HG03196 (cell line): ENCODE measurements around the gene EPS15.
"Not testable (repeated sequence)": the region's sequence is repeated elsewhere in the genome, so short reads cannot be mapped to it uniquely, and the experiment has no call there.

Experiments used
- ATAC-seq: cut with Tn5 transposase; IDR thresholded peaks from one replicate; pipeline ENCODE4 v1.9.1; 2021; ENCODE audit not compliant: unreplicated experiment

EPS15 gene

DNA sequence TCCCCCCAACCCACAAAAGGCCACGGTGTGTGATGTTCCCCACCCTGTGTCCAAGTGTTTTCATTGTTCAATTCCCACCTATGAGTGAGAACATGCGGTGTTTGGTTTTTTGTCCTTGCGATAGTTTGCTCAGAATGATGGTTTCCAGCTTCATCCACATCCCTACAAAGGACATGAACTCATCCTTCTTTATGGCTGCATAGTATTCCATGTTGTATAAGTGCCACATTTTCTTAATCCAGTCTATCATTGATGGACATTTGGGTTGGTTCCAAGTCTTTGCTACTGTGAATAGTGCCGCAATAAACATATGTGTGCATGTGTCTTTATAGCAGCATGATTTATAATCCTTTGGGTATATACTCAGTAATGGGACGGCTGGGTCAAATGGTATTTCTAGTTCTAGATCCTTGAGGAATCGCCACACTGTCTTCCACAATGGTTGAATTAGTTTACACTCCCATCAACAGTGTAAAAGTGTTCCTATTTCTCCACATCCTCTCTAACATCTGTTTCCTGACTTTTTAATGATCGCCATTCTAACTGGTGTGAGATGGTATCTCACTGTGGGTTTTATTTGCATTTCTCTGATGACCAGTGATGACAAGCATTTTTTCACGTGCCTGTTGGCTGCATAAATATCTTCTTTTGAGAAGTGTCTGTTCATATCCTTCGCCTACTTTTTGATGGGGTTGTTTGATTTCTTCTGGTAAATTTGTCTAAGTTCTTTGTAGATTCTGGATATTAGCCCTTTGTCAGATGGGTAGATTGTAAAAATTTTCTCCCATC, 44.0 kb downstream of the EPS15 start:
- ATAC-seq = not testable (repeated sequence)

DNA sequence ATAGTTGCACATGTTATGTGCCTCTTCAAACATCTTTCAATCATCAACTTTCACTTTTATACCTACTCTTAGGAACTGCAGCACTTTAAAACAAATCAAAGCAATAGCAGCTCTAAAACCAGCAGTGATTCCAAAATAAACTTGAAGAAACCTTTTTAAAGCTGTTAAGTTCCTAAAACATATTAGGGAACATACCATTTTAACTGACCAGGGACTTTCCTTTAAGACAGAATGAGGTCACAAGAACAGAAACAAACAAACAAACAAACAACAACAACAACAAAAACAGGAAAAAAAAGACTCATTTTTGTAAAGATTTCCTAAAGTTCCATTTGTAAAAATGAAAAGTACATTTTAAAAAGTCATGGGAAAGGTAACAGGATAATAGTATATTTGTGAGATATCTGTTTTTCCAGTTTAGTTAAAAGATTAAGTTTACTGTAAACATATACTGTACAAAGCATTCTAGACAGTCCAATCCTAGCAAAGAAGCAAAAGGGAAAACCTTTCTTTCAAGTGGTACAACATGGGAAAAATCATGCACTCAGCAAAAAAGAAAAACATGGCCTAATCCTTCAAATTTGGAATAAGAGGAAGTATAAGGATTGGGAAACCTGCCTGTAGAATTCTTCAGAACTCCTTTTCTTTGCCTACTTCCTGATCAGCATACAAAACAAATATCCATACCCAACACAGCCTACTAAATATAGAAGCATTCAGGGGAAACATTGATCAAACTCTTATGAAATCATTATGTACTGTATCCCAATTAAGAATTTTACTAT, 45.5 kb downstream of the EPS15 start:
- ATAC-seq = no peak

DNA sequence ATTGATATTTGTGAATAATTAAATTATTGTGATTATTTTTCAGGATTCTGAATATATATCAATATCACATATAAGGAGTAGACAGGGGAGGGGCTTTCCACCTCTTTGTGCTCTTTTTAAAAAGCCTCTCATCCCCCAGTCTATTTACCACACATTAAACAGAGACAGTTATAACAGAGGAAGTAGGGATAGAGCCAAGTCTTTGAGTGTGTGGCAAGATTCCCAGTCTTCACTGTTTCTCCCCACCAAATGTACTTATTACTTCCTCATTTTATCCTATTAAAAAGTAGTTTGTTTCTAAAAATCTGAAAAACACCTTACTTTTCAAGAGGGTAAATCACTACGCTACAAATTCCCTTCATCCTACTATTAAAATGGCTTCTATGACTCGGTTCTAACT, 46.7 kb downstream of the EPS15 start:
- ATAC-seq = no peak

DNA sequence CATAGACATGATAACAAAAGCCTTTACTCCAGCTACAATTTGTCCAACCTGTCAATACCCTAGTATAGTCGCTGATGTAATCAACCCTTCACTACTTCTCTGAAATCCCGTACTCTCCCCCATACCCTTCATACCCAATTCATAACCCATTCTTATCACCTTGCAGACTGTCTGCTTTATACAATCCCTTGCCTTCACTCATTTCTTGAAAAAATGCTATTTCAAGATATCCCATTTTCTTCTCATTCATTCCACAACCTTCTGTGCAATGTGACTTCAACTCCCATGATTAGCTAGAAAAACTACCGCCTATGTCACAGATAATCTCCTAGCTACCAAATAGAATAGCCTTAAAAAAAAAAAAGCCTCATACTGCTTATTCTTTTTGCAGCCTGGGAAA, 49.5 kb downstream of the EPS15 start:
- ATAC-seq = no peak

DNA sequence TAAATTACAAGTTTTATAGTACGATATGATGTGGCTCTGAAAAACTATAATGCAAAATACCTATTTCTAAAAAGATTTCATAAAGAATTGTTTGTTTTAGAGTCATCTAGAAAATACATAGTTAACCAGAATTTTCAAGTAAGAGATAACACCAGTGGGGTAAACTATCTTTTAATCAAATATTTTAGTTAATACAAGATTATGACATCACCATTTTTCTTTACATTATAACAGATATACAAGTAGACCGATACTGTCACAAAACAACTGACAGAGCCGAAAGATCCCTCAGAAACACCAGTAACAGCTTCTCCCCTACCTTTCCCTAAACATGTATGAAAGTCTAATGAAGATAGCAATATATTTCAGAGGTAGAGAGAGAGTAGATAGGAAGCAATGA, 54.2 kb downstream of the EPS15 start:
- no peak for ATAC-seq

DNA sequence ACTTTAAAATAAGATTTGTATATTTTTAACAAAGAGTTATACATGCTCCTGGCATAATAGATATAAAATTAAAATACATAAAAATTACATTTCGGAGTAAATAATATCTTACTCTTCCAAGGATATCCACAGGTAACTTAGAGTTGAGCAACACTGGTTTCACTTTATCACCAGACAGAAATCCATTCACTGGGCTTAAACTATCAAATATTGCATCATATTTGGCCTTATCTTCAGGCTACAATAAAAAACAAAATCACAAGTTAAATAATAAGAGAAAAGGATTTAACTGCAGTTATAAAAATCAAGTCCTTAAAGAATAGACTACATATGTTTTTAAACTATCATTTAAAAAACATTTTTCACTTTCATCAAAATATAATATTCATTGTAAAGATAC, 55.5 kb downstream of the EPS15 start:
- ATAC-seq = no peak

DNA sequence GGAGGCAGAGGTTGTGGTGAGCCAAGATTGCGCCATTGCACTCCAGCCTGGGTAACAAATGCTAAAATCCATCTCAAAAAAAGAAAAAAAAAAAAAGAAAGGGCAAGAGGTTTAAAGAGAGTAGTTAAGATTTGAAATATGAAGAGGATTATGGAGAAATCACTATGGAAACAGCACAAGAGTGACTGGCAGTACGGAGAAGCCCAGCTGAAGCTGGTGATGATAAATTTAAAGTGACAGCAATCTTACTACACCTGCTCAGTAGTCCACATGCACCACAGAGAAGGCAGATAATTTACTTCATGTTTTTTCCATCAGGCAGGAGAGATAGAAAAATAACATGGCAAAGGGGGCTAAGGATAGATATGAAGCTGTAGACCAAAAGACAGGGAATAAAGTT, 56.8 kb downstream of the EPS15 start:
- not testable (repeated sequence) for ATAC-seq

DNA sequence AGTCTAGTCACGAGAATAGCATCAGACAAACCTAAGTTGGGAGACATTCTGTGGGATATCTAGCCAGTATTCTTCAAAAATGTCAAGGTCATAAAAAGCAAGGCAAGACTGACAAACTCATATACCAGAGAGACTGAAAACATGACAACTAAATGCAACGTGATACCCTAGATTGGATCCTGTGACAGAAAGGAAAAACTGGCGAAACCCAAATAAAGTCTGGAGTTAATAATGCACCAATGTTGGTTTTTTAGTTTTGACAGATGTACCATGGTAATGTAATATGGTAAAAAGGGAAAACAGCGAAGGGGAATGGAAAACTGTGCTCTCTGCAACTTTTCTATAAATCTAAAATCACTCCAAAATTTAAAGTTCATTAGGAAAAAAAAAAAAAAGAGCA, 64.5 kb downstream of the EPS15 start:
- ATAC-seq = no peak

DNA sequence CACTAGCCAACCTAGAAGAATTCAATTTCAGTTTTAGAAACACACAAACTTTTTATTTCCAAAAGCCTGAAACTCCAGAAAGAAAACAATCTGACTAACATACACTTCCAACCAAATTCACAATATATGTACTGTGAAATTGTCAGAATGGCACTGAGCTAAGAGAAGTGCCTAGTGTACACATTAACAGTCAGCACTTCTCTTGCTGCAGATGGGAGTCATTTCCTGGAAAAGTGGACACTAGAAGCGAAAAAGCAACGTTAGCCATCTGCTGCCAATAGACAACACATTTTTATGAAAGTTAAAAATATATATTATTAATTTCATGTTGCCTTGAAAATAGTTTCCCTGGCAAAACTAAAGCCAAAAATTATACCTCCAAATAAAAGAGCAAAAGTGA, 66.1 kb downstream of the EPS15 start:
- no peak for ATAC-seq

DNA sequence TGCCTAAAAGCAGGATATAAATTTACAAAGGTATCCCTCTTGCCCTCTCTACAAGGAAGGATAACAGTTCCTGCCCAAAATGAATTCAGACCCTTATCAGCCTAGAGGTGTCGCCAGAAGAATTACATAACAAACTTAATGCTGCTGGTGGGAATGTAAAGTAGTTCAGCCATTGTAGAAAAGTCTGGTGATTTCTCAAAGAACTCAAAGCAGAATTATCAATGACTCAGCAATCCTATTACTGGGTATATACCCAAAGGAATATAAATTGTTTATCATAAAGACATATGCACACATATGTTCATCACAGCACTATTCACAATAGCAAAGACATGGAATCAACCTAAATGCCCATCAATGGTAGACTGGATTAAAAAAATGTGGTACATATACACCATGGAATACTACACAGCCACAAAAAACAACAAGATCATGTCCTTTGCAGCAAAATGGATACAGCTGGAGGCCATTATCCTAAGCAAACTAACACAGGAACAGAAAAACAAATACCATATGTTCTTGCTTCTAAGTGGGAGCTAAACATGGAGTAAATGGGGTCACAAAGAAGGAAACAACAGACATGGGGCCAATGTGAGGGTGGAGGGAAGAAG, 70.1 kb downstream of the EPS15 start:
- ATAC-seq = not testable (repeated sequence)

DNA sequence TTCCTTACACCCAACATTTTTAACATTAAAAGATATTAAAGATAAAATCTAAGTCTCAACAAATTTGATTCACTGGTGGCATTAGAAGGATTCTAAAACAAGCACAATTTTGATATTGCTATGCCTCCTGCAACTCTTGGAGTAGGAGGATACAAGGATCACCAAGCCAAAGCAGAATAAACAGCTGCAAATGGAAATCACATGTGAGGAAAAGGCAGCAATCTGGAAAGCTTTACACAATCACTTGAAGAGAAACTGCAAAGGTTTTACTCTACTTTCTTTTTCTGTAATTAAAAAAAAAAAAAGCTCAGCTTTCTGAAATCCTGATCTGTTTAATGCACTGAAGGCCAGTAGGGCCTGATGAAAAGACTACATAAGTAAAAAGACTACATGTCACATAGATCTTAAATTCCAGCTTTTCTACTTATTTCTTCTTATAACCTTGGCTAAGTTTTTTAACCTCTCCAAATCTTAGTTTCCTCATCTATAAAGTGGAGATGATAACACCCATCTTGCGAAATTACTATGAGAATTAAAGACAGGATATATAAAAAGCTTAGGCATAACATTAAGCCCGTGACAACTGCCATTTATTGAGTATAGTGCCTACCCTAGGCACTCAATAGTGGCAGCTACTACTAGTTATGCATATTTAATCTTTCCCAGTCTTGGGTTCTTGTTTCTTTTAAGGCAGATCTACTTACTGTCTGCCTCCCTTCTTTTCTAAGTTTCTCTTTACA, 73.5 kb downstream of the EPS15 start:
- no peak for ATAC-seq

DNA sequence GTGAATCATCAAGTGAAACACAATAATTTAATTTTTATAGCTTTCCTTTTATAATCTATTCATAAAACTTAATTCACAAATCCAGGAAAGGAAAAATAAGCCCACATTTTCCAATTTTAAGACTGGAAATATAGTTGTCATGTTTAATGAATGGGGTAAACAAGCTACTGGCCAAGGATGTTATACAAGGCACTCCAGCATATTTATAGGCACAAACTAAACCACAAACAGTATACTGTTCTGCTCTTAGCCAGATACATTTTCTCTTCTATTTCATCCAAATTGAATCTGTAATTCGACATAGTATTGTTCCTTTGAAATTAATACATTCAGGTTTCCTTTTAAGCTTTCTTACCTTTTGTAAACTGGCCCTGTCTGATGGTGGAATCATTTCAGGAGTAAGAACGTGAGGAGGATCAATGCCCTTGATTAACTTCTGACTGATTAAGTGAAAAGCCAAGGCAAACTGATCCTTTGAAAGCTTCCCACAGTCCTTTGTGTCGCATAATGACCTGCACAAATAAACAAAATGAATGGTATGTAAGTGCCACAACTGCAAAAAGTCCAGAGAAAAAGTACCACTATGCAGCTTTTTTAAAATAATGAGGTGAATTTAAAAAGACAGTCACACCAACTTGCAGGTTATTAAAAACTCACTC, 74.4 kb downstream of the EPS15 start:
- no peak for ATAC-seq

DNA sequence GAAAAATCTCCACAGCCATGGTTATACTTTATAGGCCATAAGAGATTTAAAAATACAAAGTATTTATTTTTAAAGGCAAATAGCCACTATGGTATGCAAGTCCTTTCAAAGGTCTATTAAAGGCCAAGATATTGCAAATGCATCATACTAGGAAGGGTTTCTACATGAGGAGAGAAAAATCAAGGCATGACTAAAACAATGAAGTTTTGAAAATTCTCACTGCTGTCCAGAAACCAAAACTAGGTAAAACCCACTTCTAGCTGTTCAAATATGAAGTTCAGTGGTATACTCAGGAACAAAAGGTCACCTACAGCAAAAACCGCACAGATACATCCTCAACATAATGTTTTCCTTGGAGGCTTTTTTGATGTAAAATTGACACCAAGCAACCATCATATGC, 75.0 kb downstream of the EPS15 start:
- ATAC-seq = no peak

DNA sequence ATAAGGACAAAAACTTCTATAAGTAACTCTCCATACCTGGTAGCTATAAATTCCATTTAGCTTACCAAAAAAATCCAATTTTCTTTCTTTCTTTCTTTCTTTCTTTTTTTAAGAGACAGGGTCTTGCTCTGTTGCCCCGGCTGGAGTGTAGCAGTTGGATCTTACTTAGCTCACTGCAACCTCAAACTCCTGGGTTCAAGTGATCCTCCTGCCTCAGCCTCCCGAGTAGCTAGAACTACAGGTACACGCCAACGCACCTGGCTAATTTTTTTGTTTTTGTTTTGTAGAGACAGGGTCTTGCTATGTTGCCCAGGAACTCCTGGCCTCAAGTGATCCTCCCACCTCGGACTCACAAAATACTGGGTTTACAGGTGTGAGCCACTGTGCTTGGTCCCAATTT, 75.5 kb downstream of the EPS15 start:
- no peak for ATAC-seq

DNA sequence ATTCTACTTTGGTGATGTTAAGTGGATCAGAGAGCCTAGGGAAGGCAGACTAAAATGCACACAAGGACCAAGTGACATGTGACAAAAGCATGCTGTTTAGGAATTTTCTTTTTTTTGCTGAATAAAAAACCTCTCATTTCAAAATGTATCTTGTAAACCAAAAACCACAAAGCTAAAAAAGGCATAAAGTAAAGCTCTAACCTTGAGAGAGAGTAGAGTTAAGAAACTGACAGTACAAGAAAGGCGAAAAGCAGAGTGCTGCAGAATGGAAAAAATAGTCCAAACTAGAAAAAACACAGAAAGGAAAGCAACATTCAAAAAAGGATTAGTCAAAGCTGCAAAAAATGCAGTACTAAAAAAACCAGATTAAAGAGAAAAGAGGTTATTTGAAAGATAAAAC, 76.5 kb downstream of the EPS15 start:
- ATAC-seq = no peak

DNA sequence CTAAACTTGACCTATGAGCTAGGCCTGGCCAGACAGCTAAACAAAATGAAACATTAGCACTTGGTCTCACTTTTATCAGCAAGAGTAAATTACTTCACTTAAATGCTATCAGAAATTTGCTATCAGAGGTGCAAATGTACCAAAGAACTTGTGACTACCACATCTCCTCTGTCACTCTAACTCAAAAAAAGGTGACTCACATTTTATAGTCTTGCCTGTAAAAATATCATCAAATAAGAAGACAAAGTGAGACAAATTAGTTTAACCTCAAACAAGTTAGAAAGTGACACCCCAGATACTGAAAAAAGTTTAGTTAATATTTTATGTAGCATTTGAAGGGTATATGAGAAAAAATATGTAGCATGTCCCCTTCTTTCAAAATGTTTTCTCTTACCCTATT, 76.9 kb downstream of the EPS15 start:
- ATAC-seq = no peak

DNA sequence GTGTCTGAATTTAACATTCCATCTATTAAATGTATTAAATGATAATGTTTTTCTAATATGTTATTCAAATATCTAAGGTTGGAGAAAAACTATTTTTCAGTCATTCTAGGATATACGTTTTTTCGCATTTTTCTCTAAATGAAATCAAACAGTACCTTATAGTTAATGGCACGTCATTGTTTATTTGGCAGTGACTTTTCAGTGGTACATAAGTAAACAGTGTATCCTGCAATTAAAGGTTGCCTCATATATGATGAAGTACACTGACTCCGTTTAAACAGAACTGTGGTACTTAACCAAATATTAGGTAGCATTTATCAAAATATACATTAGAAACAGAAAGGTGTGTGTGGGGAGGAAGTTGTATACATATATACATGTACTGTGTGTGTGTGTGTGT, 79.2 kb downstream of the EPS15 start:
- no peak for ATAC-seq

DNA sequence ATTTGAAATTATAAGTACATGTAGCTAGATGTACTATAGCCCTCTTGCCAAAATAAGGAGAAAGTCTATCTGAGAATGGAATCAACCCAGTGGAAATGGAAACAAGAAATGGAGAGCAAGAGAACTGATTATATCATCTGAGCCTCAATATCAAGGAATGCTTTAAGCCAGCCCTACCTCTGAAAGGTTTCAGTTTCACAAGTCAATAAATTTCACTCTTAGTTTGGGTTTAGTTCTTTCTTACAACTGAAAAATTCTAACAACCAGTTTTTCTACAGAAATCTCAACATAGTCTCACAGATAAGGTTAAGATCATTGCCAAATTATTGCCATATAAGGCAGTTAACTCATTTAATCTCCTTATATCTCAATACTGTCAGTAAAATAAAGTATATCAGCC, 80.0 kb downstream of the EPS15 start:
- ATAC-seq = no peak

DNA sequence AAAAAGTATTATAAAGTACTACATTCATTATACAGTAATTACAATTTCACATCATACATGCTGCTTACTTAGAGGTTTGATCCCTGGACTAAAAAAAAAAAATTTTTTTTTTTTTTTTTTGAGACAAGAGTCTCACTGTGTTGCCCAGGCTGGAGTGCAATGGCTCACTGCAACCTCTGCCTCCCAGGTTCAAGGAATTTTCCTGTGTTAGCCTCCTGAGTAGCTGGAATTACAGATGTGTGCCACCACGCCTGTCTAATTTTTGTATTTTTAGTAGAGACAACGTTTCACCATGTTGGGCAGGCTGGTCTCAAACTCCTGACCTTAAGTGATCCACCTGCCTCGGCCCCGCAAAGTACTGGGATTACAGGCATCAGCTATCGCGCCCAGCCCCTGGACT, 81.7 kb downstream of the EPS15 start:
- not testable (repeated sequence) for ATAC-seq

DNA sequence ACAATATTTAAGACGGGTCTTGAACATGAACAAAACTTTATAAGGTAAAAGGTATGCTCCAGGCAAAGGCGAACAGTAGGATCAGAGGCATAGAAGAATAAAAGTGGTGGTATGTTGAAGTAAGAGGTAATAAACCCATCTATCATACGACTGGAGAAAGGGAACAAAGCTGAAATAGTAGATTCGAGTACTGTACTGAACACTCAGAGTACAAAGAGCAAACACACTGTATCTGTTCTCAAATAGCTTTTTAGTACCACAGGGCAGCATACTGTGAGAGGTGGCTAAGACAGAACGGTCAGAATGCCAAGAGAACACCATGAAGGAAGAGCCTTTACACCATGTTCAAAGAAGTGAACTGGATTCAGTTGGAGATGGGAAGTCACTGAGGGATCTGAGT, 83.2 kb downstream of the EPS15 start:
- no peak for ATAC-seq

DNA sequence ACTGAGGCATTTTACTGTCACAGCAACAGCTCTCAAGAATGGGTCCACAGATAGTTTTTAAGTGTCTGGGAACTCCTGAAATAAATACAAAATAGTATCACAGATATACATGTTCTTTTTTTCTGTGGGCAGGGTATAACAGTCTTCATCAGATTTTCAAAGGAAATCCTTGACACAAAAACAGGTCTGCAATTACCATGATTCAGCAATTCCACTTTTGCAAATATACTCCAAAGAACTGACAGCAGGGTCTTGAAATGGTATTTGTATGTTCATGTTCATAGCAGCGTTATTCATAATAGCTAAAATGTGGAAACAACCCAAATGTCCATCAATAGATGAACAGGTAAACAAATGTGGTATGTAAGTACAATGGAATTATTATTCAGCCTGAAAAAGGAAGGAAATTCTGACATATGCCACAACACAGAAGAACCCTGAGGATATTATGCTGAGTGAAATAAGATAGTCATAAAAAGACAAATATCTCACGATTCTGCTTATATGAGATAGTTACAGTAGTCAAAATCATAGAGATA, 85.0 kb downstream of the EPS15 start:
- ATAC-seq = no peak
